IMR-90 (cell line): ENCODE results near the gene CDK5RAP2. TPM values are rescaled to one million over a fixed set of nuclear protein-coding genes. Genes with fewer than 3 reads are reported as not detected.

Experiments used
- ATAC-seq: fragments of 200-7000 bp; cut with Tn5 transposase; 2 replicates; pipeline ENCODE4 v1.9.1; 2020; ENCODE audit warnings: low read depth, mild to moderate bottlenecking, moderate library complexity
- BruUV-seq: library from RNA; stranded (reverse); fragments of 400-500 nt; replicated peaks from 2 replicates; lab custom pipeline; 2021; lab: Mats Ljungman, UMichigan
- CTCF ChIA-PET: fragments of 300-600 bp; formaldehyde crosslinking; extraction: SDS; loops from one replicate; lab custom pipeline; 2021; ENCODE audit warnings: antibody characterized with exemption; lab: Yijun Ruan, JAX
- POLR2A ChIA-PET: fragments of 300-600 bp; sonication (Branson Sonifier 250); formaldehyde crosslinking; loops from one replicate; lab custom pipeline; 2022; ENCODE audit warnings: antibody characterized with exemption; ENCODE audit not compliant: unreplicated experiment; lab: Charles Lee
- DNase-seq: peaks from one replicate; pipeline ENCODE4 v3.0.0; 2013
- H2AFZ ChIP-seq: replicated peaks from 2 replicates; pipeline ENCODE3; 2013; ENCODE audit warnings: low read length, mild to moderate bottlenecking; ENCODE audit not compliant: poor library complexity
- H2AK5ac ChIP-seq: 2 replicates; pipeline ENCODE4 v1.6.1; 2013; ENCODE audit warnings: low read depth, low read length, inconsistent platforms
- H2AK9ac ChIP-seq: replicated peaks from 2 replicates; pipeline ENCODE3; 2013; ENCODE audit warnings: mild to moderate bottlenecking, low read depth, low read length, moderate library complexity; ENCODE audit not compliant: poor library complexity
- H2BK120ac ChIP-seq: 2 replicates; pipeline ENCODE4 v1.6.1; 2013; ENCODE audit warnings: low read depth, low read length, inconsistent platforms
- H2BK15ac ChIP-seq: 3 replicates; pipeline ENCODE4 v1.6.1; 2013; ENCODE audit warnings: low read depth, low read length, inconsistent platforms
- H2BK20ac ChIP-seq: 2 replicates; pipeline ENCODE4 v1.6.1; 2013; ENCODE audit warnings: low read depth, mild to moderate bottlenecking, inconsistent platforms, low read length, moderate library complexity
- H2BK5ac ChIP-seq: 2 replicates; pipeline ENCODE4 v1.6.1; 2013; ENCODE audit warnings: mild to moderate bottlenecking, low read depth, low read length, inconsistent platforms; ENCODE audit not compliant: poor library complexity, severe bottlenecking
- H3K14ac ChIP-seq: replicated peaks from 2 replicates; pipeline ENCODE4 v1.6.1; 2013; ENCODE audit warnings: low read depth, low read length, inconsistent platforms
- H3K18ac ChIP-seq: 2 replicates; pipeline ENCODE4 v1.6.1; 2013; ENCODE audit warnings: low read depth, low read length, control low read depth
- H3K23ac ChIP-seq: 2 replicates; pipeline ENCODE4 v1.6.1; 2013; ENCODE audit warnings: low read depth, low read length, inconsistent platforms
- H3K27ac ChIP-seq: 2 replicates; pipeline ENCODE4 v1.5.1; 2013; ENCODE audit warnings: mild to moderate bottlenecking, control low read depth, low read length; ENCODE audit not compliant: insufficient read depth
- H3K27me3 ChIP-seq: 2 replicates; pipeline ENCODE4 v1.6.1; 2013; ENCODE audit warnings: low read length; ENCODE audit not compliant: control insufficient read depth, insufficient read depth
- H3K36me3 ChIP-seq: 2 replicates; pipeline ENCODE4 v1.6.1; 2013; ENCODE audit warnings: low read length, mixed read lengths; ENCODE audit not compliant: control insufficient read depth, insufficient read depth
- H3K4ac ChIP-seq: 2 replicates; pipeline ENCODE4 v1.6.1; 2013; ENCODE audit warnings: low read depth, low read length, inconsistent platforms
- H3K4me1 ChIP-seq: 2 replicates; pipeline ENCODE4 v1.6.1; 2013; ENCODE audit warnings: low read length, mixed read lengths; ENCODE audit not compliant: control insufficient read depth, insufficient read depth
- H3K4me2 ChIP-seq: 2 replicates; pipeline ENCODE4 v1.6.1; 2013; ENCODE audit warnings: low read depth, mild to moderate bottlenecking, control low read depth, low read length, moderate library complexity
- H3K4me3 ChIP-seq: 2 replicates; pipeline ENCODE4 v1.5.1; 2013; ENCODE audit warnings: low read depth, mild to moderate bottlenecking, control low read depth, low read length, moderate library complexity; ENCODE audit not compliant: insufficient read depth
- H3K56ac ChIP-seq: 2 replicates; pipeline ENCODE4 v1.6.1; 2013; ENCODE audit warnings: low read length, inconsistent platforms; ENCODE audit not compliant: insufficient read depth; ENCODE audit errors: extremely low read depth
- H3K79me1 ChIP-seq, 2 experiments: 2 replicates each; pipeline ENCODE4 v1.6.1; 2013; ENCODE audit warnings: low read length in 2 of 2, inconsistent platforms in 1 of 2, low read depth in 1 of 2
- H3K9ac ChIP-seq: 2 replicates; pipeline ENCODE4 v1.6.1; 2013; ENCODE audit warnings: low read depth, low read length, control low read depth
- H3K9me1 ChIP-seq: 2 replicates; pipeline ENCODE4 v1.6.1; 2013; ENCODE audit warnings: low read length, inconsistent platforms; ENCODE audit not compliant: insufficient read depth
- H3K9me3 ChIP-seq: 2 replicates; pipeline ENCODE4 v1.6.1; 2013; ENCODE audit warnings: low read length; ENCODE audit not compliant: control insufficient read depth, insufficient read depth
- H4K20me1 ChIP-seq: 2 replicates; pipeline ENCODE4 v1.6.1; 2013; ENCODE audit warnings: low read length, inconsistent platforms; ENCODE audit not compliant: insufficient read depth
- H4K5ac ChIP-seq: 2 replicates; pipeline ENCODE4 v1.6.1; 2013; ENCODE audit warnings: mild to moderate bottlenecking, low read depth, low read length, control low read depth
- H4K8ac ChIP-seq, 2 experiments: 2 replicates each; pipeline ENCODE4 v1.6.1; 2013; ENCODE audit warnings: low read depth in 2 of 2, low read length in 2 of 2, control low read depth in 1 of 2, inconsistent platforms in 1 of 2
- H4K91ac ChIP-seq: 2 replicates; pipeline ENCODE4 v1.6.1; 2013; ENCODE audit warnings: low read depth, low read length, inconsistent platforms; ENCODE audit not compliant: insufficient read depth
- BHLHE40 ChIP-seq: fragments of 150-350 bp; IDR thresholded peaks from 2 replicates; pipeline ENCODE4 v1.6.1; 2016; ENCODE audit warnings: mild to moderate bottlenecking, low read depth, low read length
- RCOR1 ChIP-seq: IDR thresholded peaks from 2 replicates; pipeline ENCODE4 v1.6.1; 2012; ENCODE audit warnings: mild to moderate bottlenecking, low read length, improper control_type of control experiment; ENCODE audit not compliant: insufficient replicate concordance
- WGBS, 2 experiments: methylation state at CpG; one replicate each; pipeline versions ENCODE4 v1.1.5 to v1.1.7; 2013; ENCODE audit warnings: missing lambda C conversion rate in 2 of 2; ENCODE audit not compliant: insufficient read length in 1 of 2; ENCODE audit errors: extremely low coverage in 2 of 2; 5-methylcytosine and 5-hydroxymethylcytosine counted together
- dilution Hi-C: fragments of 300-500 bp; cut with HindIII; formaldehyde crosslinking; loops from one replicate; pipeline ENCODE4 v1.14.3; 2018; ENCODE audit warnings: low sequenced_read_pairs; ENCODE audit not compliant: unreplicated experiment
- in situ Hi-C: fragments of 300-500 bp; cut with MboI; formaldehyde crosslinking; loops from 3 replicates; pipeline ENCODE4 v1.14.3; 2019; ENCODE audit warnings: low sequenced_read_pairs, inconsistent platforms, mixed read lengths
- intact Hi-C: fragments of 100-400 bp; cut with micrococcal nuclease; formaldehyde crosslinking; loops from 2 replicates; pipeline ENCODE4 v1.10.0; 2022
- polyA plus RNA-seq, 3 experiments: library from polyadenylated mRNA; depleted of rRNA; stranded (reverse); fragments of >200 nt; gene quantifications; 2 replicates each; pipeline ENCODE4 v1.2.3, GENCODE V29; 2012; ENCODE audit warnings: low replicate concordance in 1 of 3
- total RNA-seq: library from RNA; depleted of rRNA; stranded (reverse); fragments of >200 nt; gene quantifications from 2 replicates; pipeline ENCODE4 v1.2.3, GENCODE V29; 2012

The CDK5RAP2 gene
- total and polyA plus RNA-seq, 2 of the 4 experiments (the other 2 are of a cell fraction), result 29.5 to 31.7 TPM

GRCh38 chr9:120571443-120572257 lies 8.3 kb downstream of the CDK5RAP2 start:
- in situ Hi-C loops, result no loop called here
- no TSS peak for BruUV-seq
- Histone ChIP-seq H3K27me3 (no peaks in the 10 kb centered on the region), H4K91ac (peak overlapping the region; percentile 81), H3K27ac (peak overlapping the region; percentile 90; the same call in 1 of the 2 replicates), H2BK5ac (peak overlapping the region; percentile 43), H3K4me1 (peaks cover 4% of the 10 kb centered on the region; the same call in 1 of the 2 replicates), H3K4ac (peak overlapping the region; percentile 78), H2BK120ac (peak overlapping the region; percentile 83), H4K8ac (peak overlapping the region; percentile 26 to 74; a peak in 3 of 4 replicates), H4K20me1 (no peaks in the 10 kb centered on the region), H3K23ac (peak overlapping the region; percentile 27), H2BK15ac (peak overlapping the region; percentile 23; the same call in 2 of the 3 replicates), H3K36me3 (peaks cover 11% of the 10 kb centered on the region), H2BK20ac (peak overlapping the region; percentile 60), H3K9me3 (no peaks in the 10 kb centered on the region), H3K4me2 (0 out of 2 replicates have a peak overlapping the region, but pooled peaks have one; percentile 5), H4K5ac (peak overlapping the region; percentile 47; the same call in 1 of the 2 replicates), H2AFZ (no peak overlapping the region), H3K9me1 (peaks cover 7% of the 10 kb centered on the region), H3K79me1 (peaks cover 41 to 52% of the 10 kb centered on the region in 2 experiments), H2AK9ac (no peak overlapping the region), H3K9ac (no peak overlapping the region), H3K18ac (peak overlapping the region; percentile 39), H3K56ac (no peak overlapping the region), H2AK5ac (peak overlapping the region; percentile 31; the same call in 1 of the 2 replicates), H3K4me3 (no peak overlapping the region), H3K14ac (peak overlapping the region; percentile 5)
- peak; percentile 85 for DNase-seq
- ATAC-seq, result peak; percentile 85
- ChIA-PET POLR2A (interaction anchor here (1.0 kb wide), 1 partner anchor 39 kb away, joined by 3 read pairs; no protein-coding TSS in a partner anchor), CTCF (interaction anchor here (0.7 kb wide), 2 partner anchors 16 to 49 kb away, joined by 3 read pairs; no protein-coding TSS in a partner anchor)
- TF ChIP-seq RCOR1 (no peak), BHLHE40 (peak; percentile 52; the same call in 1 of the 2 replicates)
- intact Hi-C loops, result no loop called here
- dilution Hi-C loops, result no loop called here
- WGBS, 2 experiments, result 58% methylated on average over 5 of the region's 11 CpGs; no CpG with 5 or more reads in 1 of the 2 experiments
